ENCODE measurements around the gene ZNF804B.
"Not testable (repeated sequence)": the region's sequence is repeated elsewhere in the genome, so short reads cannot be mapped to it uniquely, and the experiment has no call there.

The ZNF804B gene

DNA sequence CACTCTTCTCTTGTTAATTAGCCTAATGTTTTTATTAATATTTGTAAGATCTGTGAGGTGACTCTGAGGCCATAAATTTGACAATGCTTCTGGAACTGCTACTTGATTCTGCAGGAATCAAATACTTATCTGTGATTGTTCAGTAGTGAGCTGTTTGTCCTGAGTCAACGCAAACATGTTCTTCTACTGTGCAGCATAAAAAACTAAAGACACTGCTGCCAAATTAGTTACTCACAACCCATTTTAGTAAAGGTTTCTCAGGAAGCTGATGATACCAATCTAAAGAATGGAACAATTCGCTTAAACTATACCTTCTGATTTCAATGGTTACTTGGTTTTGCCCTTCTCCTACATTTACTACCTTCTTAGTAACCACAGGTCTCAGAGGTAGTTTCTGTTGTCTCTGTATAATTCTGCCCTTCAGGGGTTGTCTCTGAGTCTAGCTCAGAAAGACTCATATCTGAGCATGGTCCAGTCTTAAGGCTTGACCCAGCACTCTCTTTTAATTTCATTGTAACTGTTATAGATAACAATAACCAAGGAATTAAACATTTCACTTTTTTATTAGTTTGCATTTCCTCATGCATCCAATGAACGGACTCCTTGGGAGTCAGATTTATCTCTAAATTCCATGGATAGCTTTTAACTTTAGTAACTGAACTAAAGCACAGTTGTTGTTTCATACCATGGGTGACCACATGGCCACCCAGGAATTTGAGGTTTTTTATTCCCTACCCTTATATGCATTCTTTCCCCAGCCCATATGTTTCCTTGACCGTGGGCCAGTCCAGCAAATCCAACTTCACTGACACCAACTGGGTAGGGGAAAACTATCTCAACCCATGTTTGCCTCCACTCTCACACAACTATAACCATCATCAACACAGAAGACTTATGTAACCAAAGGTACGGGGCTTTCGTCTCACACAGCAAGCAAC lies 345.5 kb downstream of the ZNF804B start:
- FAIRE-seq = no peak

DNA sequence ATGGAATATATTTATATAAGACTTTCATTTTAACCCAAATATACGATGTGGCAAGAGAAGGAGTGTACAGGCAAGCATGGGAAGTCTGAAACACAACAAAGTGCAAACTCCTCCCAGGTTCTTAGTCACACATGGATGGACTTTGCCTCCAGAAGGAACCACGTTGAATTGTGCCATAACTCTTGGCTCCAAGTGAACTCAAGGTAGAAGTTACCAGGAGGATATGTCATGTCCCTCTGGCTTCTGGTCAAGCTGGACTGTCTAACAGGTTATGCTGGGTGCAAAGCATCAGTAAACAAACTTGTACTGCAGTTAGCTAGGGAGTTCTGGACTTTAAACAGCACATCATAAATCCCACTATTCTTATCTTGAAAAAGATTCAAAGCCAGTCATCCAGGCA lies 364.4 kb downstream of the ZNF804B start:
- FAIRE-seq = no peak

DNA sequence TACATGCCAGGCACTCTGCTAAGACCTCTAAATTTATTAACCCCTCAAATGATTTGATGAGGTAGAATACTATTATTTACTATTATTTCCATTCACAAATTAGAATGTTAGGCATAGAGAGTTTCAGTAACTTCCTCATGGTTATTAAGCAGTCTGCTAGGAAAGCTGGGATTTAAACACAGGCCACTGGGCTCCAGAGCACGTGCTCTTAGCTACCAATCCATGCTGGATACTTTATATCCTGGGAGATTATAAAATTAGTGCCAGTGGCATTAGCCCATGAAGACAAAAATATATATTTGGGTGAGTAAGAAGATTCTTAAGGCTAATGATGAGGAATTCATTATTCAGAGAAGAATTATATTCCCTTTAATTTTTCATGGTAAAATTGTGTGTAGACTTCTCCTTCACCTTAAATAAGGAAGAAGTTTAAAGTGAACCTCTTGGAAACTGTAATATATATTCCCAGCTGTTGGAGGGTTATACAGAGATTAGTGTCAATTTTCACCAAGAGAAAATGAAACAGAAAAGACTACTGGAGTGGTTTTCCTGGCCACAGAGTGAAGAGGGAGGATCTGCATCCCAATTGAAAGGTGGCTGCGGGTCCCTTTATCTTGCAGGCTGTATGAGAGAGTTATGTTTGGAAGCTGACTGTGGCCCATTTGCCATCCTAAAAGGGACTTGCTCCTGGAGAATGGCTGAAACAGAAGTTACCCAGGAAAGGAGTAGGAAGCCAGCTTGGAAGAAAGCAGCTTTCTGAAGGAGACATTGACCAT lies 370.3 kb downstream of the ZNF804B start:
- no peak for FAIRE-seq

DNA sequence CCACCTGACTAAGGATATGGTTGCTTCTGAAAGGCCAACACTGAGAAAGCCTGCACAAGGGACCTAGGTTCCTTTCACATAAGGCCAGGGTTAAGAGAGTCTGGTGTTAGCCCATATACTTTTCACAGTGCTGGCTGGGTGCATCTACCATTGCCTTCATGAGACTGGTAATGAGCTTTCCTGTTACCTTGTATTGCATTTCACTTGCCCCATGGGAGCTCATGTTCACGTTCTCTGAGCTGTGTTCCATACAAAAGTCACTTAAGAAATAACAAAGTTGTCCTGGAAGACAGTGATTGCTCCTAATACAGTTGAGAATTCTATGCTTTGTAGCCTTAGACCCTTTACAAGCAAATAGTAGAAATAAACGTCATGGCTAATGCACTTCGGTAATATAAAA lies 373.9 kb downstream of the ZNF804B start:
- FAIRE-seq = no peak

DNA sequence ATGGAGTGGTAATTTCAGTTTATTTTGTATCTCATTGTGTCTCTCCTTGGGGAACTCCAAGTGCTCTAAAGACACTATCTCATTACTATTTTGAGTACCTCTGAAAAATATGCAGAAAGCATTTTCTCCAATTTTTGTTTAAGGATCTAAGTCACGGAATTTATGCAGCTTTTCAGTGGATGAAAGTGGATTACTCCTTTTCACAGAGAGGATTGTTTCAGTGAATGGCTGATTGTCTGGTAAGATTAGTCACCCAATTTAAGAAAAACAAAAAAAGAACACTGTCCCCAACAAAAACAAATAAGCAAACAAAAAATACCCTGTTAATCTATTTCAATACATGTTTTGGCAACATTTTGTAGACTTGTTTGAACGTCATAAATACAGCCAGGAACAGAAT lies 374.3 kb downstream of the ZNF804B start:
- FAIRE-seq = no peak

DNA sequence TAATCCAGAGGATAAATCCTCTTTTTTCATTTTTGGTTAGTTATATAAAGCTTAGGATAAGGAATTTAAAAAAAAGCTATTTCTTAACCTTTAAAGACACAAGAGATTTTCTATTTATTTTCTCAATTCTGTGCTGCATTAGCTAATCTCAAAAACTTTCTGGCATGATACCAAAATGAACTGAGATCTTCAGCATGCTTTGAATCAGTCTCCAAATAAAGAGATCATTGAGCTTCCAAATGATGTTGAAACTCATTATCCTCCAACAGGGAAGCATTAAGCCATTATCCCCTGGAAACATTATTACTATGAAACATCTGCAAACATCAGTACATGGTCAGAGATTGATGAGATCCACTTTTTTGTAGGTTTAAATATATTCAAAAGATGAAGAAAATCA lies 386.3 kb downstream of the ZNF804B start:
- no peak for FAIRE-seq

DNA sequence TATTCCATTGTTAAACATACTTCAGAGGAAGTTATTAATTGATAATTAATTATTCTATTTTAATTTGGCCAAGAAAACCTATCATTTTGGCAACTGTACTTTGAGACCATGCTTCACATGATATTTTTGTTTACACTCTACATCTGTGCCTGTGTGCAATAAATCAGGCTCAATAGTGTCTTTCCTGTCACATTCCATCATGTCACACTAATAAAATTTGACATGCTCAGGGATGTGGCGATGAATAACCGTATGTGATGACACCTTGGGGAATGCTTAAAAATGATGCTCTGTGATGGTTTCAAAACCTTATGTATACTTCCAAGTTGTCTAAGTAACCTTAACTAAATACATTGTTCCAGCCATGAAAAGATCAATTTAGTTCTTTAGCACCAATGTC lies 400.6 kb downstream of the ZNF804B start:
- FAIRE-seq = no peak

DNA sequence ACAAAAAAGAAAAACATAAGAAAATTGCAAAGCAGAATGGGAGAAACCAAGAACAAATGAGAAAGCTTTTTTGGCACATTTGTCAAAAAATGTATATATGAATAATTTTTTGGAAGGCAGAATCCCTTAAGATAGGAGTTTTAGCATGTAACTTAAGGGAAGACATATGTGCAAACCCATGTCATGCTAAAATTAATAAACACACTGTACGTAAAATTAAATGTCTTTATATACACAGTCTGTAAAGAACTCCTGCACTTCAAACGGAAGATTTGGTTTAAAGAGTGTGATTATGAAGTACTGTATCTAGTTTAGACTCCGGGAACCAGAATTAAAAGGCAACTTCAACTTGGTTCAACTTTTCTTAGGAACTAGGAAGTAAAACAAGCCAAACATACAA lies 405.9 kb downstream of the ZNF804B start:
- no peak for FAIRE-seq

DNA sequence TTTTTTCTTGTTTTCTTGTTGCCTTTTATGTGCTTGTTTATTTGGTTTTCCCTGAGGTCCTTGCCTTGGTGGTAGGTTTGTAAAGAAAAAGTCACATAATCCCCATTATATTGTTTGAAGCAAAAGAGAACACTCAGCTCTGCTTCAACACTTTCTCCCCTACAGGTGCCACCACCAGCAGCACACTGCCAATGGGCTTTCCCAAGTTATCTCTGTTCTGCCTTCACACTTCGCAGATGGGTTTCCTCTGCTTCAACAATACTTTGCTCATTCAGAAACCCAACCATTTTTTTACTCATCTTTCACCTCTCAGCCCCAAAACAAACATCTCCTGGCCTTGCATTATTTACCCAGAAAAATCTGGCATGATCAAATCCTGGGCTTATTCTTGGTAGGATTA lies 411.1 kb downstream of the ZNF804B start:
- no peak for FAIRE-seq

DNA sequence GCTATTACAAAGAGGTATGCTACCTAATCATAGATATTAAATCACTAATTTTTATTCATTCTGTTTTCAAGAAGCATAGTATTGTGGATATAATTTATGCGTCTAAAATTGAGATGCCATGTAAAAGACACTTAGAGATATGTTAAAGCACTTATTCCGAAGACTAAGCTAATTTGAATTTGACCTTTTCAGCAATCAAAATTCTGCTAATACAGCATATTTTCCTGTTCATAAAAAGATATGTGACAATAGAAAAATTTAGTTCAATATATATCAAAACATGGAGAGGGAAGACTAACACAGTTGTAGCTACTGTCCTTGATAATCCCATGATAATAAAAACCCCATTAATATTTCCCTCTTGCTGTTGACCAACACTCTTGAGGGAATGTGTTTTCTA lies 422.6 kb downstream of the ZNF804B start:
- no peak for FAIRE-seq

DNA sequence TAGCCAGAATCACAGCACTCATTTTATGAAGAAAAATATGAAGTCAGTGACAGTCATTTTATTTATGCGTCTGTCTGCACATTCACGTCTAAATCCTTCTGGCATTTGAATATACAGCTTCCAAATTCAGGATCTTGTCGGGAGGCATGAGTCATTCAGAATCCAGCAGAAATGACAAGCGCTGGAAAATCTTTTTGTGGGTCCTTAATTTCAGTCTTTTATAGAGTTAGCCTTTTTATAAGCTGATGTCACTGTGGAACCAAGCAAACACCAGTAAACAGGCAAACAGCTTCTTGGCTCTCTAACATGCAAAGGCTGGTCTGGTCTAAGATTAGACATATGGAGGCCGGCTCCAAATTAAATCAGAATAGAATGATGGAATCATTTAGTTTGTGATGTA lies 424.2 kb downstream of the ZNF804B start:
- no peak for FAIRE-seq

DNA sequence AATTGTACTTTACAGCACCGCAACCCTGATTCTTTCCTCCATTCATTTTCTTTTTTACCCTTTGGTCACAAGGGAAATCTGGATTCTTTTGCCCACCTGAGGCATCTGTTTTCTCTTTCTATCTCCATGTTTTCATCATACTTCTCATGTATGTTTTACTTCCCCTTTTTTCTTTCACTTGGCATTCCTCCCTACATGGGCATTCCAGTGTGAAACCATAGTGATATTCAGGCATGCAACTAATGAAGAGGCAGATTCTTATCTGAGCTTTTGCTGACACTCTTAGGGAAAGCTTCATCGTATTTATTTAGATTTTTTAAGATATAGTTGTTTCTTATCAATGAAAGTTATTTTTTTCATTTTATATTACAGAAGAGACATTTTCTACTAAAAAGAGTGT lies 441.3 kb downstream of the ZNF804B start:
- no peak for FAIRE-seq

DNA sequence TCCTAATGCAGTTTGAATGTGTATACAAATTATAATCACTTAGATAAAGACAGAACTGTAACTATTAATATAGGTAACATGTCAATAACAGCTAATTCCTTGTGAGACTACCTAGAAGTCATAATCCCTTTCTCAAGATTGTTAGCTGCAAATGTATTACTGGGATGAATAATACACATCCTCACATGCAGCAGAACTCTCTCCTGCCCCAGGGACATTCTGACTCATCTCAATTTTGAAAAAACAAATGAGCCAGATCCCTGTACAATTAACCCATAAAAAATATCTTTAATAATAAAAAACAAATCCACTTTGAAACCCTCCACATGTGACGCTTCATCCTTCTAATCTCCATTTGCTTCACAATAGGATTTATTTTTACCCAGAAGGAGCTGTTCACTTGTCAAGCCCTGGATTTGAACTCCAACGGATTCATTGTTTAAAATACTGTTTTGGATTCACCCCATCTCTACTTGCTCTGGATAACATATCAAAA lies 464.4 kb downstream of the ZNF804B start:
- no peak for FAIRE-seq

DNA sequence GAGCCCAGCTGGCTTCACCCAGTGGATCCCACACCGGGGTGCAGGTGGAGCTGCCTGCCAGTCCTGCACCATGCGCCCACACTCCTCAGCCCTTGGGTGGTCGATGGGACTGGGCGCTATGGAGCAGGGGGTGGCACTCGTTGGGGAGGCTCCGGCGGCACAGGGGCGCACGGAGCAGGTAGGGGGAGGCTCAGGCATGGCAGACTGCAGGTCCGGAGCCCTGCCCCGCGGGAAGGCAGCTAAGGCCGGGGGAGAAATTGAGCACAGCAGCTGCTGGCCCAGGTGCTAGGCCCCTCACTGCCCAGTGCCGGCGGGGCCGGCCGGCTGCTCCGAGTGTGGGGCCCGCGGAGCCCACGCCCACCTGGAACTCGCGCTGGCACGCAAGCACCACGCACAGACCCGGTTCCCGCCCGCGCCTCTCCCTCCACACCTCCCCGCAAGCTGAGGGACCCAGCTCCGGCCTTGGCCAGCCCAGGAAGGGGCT lies 469.2 kb downstream of the ZNF804B start:
- FAIRE-seq = not testable (repeated sequence)

DNA sequence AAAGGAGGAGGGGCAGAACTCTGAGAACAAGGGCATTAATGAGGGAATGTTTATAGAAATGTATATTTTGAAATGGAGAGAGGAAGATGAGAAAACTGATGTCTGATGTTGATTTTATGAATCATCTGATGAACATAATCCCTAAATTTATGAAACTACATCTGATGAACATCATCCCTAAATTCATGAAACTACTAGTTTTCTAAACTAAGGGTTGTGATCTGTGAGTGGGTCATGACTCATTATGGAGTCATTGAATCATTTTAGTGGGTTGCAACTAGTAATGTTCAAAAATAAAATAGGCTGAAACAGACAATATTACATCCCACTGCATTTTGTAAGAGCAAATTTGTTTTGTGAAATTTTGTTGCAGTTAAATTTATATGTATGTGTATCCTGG lies 478.7 kb downstream of the ZNF804B start:
- no peak for FAIRE-seq

DNA sequence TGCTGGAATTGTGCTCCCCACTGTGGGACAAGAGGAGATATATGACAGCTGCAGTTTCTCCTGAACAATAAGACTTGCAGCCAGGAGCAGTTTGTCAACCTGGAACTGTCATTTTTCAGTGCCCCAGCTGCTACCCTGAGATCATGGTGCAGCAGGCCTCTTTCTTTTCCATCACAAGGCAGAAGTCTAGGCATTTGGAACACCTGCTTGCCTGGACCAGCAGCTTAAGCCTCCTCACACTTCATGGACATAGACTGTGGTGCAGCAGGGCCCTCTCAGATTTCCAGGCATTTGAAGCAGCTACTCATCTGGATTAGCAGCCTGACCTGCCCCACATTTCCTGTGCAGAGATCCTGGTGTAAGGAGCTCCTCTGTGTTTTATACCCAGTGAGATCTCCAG lies 486.7 kb downstream of the ZNF804B start:
- FAIRE-seq = no peak

DNA sequence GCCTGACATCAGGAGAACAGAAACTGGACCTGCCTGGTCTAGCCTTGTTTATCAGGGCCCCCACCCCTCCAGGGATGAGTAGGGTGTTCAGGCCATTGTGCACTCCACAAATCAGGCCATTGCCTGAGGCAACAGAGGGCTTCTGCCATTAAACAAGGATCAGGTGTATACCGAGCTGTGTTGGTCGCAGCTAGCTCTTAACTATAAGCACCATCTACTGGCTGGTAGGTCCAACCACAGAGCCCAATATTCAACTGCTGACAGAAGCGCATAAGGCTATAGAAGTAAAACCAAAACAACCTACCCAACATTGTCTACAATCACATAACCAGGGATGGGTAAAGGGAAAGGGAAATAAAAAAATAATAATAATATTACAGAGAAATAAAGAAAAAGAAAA lies 487.7 kb downstream of the ZNF804B start:
- no peak for FAIRE-seq

DNA sequence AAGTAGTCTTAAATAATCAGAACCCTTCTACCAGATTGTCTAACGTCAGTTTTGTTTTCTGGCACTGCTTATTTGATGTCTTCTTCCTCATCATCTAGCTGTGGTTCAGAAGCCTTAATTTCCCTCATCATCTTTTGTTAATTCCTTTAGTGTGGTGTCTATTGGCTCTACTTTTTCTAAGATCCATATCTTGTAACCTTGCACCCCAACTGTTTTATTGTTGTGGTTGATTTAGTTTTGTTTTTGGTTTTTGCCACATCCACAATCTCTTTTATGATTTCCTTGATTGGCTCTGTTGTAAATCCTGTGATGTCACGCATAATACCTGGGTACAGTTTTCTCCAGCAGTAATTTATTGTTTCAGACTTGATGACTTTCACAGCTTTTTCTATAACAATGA lies 499.6 kb downstream of the ZNF804B start:
- no peak for FAIRE-seq

DNA sequence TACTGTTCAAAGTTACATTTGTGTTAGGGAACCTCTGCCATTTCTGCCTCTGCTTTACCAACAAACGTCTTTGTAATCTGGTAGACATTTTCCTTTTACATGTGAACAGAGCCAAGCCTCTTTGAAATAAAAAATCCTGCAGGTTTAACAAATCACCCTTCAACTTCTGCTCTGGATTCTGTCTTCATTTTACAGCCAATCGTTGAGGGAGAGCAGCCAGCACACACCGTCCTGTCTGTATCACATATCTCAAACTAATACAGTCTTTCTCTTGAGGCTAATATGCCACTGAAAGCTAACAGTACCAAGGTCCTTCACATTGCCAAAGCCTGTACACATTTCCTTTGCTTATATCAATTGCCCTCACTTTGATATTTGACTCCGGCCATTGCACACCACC lies 504.6 kb downstream of the ZNF804B start:
- FAIRE-seq = no peak

DNA sequence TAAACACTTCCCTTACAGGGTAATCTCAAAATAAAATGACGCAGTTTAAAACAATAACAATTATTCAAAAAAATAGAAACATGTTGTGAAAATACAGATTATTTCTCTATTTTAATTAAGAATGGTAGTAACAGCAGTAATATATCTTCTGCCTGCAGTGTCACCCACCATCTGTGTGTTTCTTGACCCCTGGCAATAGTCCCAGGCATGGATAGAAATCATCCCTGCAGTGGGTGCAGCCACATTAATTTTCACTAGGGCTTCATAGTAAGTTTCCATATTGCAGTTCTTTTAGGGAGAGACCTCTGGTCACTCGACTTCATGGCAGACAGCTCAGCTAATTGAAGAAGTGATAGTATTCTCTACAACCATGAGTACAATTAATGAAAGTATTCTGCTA lies 506.1 kb downstream of the ZNF804B start:
- no peak for FAIRE-seq

DNA sequence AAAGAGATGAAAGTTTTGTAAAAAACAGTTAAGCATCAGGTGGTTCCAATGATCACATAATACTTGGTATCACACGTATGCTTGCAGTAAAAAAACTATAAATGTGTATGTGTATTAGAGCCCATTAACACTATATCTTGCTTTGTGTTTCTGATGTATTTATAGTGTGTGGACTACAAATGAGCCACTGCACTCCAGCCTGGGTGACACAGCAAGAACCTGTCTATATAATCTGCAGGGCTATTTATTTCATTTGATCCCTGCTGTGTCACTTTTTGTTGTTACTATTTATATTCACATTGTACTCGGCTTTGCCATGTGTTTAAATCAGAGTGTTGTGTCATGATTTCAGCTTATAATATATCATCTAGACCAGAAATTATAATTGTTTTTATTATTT lies 523.8 kb downstream of the ZNF804B start:
- no peak for FAIRE-seq

DNA sequence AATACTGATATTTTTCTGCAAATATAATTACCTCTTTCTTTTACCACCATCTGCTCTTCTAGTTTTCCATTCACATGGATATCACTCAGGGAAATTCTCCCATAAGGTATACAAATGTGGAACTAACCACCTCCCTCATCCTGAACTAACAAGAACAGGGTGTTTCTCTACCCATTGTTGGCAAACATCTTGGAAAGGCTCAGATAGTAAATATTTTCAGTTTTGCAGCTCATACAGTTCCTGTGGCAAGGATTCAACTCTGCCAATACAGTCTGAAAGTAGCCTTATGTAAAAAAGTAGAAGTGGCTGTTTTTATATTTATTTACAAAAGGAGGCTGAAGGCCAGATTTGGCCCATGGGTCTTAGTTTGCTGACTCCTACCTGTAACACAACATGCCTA lies 549.0 kb downstream of the ZNF804B start:
- FAIRE-seq = no peak

DNA sequence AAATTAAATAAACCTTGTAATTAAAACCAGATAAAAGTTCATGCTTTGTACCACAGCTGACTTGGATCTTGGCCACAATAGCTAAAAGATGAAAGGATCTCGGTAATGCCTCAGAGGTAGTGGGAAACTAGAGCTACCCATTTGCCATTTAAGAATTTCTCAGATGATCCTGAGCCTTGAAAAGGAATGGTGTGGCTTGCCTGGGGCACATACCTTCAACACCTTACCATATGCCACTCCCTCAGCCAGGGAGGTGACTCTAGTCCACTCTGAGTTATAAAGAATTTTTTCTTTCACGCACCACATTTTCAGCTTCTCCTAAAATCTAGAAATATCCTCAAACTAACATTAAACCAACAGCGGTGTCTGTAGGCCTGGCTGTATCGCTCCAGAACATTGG lies 552.4 kb downstream of the ZNF804B start:
- no peak for FAIRE-seq

DNA sequence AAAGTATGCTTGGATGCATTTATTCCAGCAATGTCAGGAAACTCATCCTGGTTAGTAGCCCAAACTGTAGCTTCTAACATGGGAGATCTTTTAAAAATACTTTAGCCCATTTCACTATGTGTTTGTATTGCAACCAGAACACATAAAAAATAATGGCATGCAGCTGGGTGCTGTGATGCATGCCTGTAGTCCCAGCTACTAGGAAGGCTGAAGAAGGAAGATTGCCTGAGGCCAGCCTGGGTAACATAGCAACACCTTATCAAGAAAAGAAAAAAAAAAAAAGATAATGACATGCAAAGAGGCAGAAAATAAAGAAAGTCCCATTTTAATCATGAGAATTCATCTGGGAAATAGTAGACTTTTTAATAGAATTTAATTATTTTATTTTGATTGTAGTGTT lies 553.1 kb downstream of the ZNF804B start:
- FAIRE-seq = no peak

All from islet of Langerhans (tissue), 1 donor.